ENCODE data around the gene KLF12.
A peak's percentile ranks its signal among the peaks of the same experiment; 100 is the strongest.

The KLF12 gene

DNA sequence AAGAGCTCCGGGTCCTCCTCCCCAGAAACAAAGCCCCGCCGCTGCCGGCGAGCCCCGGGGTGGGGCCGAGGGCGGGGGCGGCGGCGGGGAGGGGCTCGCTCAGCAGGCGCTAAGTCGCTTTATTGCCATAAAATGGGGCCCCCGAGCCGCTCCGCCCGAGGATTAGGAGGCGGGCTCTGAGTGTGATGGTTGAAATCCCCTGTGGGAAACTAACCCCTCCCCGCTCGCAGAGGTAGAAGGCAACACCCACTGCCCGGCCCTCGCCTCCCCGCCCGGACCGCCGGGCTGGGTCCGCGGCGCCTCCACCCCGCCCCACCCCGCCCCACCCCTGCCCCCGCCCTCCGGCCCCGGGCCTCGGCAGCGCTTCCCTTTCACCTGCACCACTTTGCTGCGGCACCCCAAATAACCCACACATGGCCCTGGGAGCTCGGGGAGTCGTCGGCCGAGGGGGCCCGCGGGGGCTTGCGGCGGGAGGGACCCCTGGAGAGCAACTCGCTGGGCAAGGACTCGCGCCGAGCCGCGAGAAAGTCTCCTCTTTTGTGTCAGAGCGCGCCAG, at the start of gene KLF12:
TSS of gene KLF12 (minus strand) at position 184 of the 556 bp plus-strand sequence.
- 0 out of 2 replicates have a peak, but pooled peaks have one; percentile 14 for TF ChIP-seq FOXM1 (IDR thresholded peaks at IDR 0.05; ENCODE audit: borderline replicate concordance, low read depth)
- TF ChIP-seq, protein P1, sequence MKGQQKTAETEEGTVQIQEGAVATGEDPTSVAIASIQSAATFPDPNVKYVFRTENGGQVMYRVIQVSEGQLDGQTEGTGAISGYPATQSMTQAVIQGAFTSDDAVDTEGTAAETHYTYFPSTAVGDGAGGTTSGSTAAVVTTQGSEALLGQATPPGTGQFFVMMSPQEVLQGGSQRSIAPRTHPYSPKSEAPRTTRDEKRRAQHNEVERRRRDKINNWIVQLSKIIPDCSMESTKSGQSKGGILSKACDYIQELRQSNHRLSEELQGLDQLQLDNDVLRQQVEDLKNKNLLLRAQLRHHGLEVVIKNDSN (IDR thresholded peaks at IDR 0.05), result no peak

- TF ChIP-seq, protein P2, sequence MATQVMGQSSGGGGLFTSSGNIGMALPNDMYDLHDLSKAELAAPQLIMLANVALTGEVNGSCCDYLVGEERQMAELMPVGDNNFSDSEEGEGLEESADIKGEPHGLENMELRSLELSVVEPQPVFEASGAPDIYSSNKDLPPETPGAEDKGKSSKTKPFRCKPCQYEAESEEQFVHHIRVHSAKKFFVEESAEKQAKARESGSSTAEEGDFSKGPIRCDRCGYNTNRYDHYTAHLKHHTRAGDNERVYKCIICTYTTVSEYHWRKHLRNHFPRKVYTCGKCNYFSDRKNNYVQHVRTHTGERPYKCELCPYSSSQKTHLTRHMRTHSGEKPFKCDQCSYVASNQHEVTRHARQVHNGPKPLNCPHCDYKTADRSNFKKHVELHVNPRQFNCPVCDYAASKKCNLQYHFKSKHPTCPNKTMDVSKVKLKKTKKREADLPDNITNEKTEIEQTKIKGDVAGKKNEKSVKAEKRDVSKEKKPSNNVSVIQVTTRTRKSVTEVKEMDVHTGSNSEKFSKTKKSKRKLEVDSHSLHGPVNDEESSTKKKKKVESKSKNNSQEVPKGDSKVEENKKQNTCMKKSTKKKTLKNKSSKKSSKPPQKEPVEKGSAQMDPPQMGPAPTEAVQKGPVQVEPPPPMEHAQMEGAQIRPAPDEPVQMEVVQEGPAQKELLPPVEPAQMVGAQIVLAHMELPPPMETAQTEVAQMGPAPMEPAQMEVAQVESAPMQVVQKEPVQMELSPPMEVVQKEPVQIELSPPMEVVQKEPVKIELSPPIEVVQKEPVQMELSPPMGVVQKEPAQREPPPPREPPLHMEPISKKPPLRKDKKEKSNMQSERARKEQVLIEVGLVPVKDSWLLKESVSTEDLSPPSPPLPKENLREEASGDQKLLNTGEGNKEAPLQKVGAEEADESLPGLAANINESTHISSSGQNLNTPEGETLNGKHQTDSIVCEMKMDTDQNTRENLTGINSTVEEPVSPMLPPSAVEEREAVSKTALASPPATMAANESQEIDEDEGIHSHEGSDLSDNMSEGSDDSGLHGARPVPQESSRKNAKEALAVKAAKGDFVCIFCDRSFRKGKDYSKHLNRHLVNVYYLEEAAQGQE (IDR thresholded peaks at IDR 0.05; ENCODE audit: low read depth), result no peak
- TF ChIP-seq YY1 (IDR thresholded peaks at IDR 0.05; ENCODE audit: low read depth), result no peak
- TF ChIP-seq MAX (IDR thresholded peaks at IDR 0.05), result no peak
- TF ChIP-seq EGR1 (IDR thresholded peaks at IDR 0.05), result no peak
- no peak for TF ChIP-seq FOXM1 (IDR thresholded peaks at IDR 0.05; ENCODE audit: borderline replicate concordance, low read depth)
- no peak for TF ChIP-seq CREB1 (IDR thresholded peaks at IDR 0.05; ENCODE audit: low read depth)
These were observed 48.3 kb upstream of the KLF12 start for GRCh38 chr13:74182491-74182890.

DNA sequence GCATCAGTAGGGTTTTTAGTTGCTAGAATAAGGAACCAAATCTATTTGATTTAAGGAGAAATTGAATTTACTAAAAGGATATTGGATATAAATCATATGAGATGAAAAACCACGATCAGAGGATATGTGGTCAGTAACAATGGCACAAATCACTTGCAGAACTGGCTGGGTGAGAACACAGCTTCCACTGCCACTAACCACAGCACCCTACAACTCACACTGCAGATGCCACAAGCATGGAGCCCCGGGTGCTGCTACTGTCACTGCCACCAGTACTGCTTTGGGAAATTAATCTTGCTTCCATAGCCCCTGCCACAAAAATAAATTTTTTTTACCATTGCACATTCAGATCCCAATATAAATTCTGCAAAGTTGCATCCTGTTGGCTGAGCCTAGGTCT, 40.6 kb upstream of the KLF12 start:
- no peak for TF ChIP-seq EGR1 (IDR thresholded peaks at IDR 0.05)
- no peak for TF ChIP-seq EP300 (IDR thresholded peaks at IDR 0.05; ENCODE audit: borderline replicate concordance)
- TF ChIP-seq FOXM1 (IDR thresholded peaks at IDR 0.05; ENCODE audit: borderline replicate concordance, low read depth), result no peak
- TF ChIP-seq, protein P2 (IDR thresholded peaks at IDR 0.05; ENCODE audit: low read depth), result no peak
- TF ChIP-seq TCF12 (IDR thresholded peaks at IDR 0.05; ENCODE audit: low read depth), result no peak
- TF ChIP-seq TAF1 (IDR thresholded peaks at IDR 0.05; ENCODE audit: low read depth), result no peak
- no peak for TF ChIP-seq MAX (IDR thresholded peaks at IDR 0.05)
- no peak for TF ChIP-seq RAD21 (IDR thresholded peaks at IDR 0.05; ENCODE audit: low read depth)
- TF ChIP-seq CREB1 (IDR thresholded peaks at IDR 0.05; ENCODE audit: low read depth), result no peak
- TF ChIP-seq ZBTB7A (IDR thresholded peaks at IDR 0.05; ENCODE audit: low read depth), result no peak
- TF ChIP-seq TEAD4 (IDR thresholded peaks at IDR 0.05), result no peak
- no peak for TF ChIP-seq CEBPB (IDR thresholded peaks at IDR 0.05)
- TF ChIP-seq, protein P1 (IDR thresholded peaks at IDR 0.05), result no peak
- no peak for TF ChIP-seq NFIC (IDR thresholded peaks at IDR 0.05)
- TF ChIP-seq YY1 (IDR thresholded peaks at IDR 0.05; ENCODE audit: low read depth), result no peak

GRCh38 chr13:74173822-74174221, 39.6 kb upstream of the KLF12 start:
- TF ChIP-seq CEBPB (IDR thresholded peaks at IDR 0.05), result no peak
- no peak for TF ChIP-seq YY1 (IDR thresholded peaks at IDR 0.05; ENCODE audit: low read depth)
- no peak for TF ChIP-seq FOXM1 (IDR thresholded peaks at IDR 0.05; ENCODE audit: borderline replicate concordance, low read depth)
- TF ChIP-seq TEAD4 (IDR thresholded peaks at IDR 0.05), result no peak
- TF ChIP-seq CREB1 (IDR thresholded peaks at IDR 0.05; ENCODE audit: low read depth), result no peak
- TF ChIP-seq ZBTB7A (IDR thresholded peaks at IDR 0.05; ENCODE audit: low read depth), result no peak
- no peak for TF ChIP-seq RAD21 (IDR thresholded peaks at IDR 0.05; ENCODE audit: low read depth)
- no peak for TF ChIP-seq MAX (IDR thresholded peaks at IDR 0.05)
- TF ChIP-seq NFIC (IDR thresholded peaks at IDR 0.05), result no peak
- TF ChIP-seq, protein P1 (IDR thresholded peaks at IDR 0.05), result no peak
- no peak for TF ChIP-seq EP300 (IDR thresholded peaks at IDR 0.05; ENCODE audit: borderline replicate concordance)
- TF ChIP-seq TAF1 (IDR thresholded peaks at IDR 0.05; ENCODE audit: low read depth), result no peak
- no peak for TF ChIP-seq TCF12 (IDR thresholded peaks at IDR 0.05; ENCODE audit: low read depth)
- no peak for TF ChIP-seq EGR1 (IDR thresholded peaks at IDR 0.05)
- TF ChIP-seq, protein P2 (IDR thresholded peaks at IDR 0.05; ENCODE audit: low read depth), result no peak
